UCSD-AML1 (cell line): ENCODE measurements around the gene AGXT.

Experiments
- DNase-seq: peaks from one replicate; lab custom pipeline; 2025; ENCODE audit not compliant: unreplicated experiment; lab: John Stamatoyannopoulos, UW

Gene AGXT

DNA sequence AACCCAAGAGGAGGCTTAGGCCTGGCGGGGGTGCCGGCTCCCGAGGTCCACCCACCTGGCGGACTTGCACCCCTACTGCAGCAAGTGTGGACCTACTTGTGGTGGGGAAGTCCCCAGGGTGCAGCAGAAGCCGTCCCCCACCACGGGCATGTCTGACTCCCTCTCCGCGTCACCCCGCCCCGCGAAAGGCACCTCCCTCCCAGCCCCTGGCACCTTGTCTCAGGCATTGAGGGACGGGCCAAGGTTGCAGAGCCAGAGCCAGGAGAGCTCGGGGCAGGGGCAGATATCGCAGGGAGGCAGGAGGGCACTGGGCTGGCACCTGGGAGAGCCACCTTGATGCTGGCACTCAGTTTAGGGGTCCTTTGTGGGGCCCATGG is 56.6 kb downstream of the AGXT start:
- no peak for DNase-seq

DNA sequence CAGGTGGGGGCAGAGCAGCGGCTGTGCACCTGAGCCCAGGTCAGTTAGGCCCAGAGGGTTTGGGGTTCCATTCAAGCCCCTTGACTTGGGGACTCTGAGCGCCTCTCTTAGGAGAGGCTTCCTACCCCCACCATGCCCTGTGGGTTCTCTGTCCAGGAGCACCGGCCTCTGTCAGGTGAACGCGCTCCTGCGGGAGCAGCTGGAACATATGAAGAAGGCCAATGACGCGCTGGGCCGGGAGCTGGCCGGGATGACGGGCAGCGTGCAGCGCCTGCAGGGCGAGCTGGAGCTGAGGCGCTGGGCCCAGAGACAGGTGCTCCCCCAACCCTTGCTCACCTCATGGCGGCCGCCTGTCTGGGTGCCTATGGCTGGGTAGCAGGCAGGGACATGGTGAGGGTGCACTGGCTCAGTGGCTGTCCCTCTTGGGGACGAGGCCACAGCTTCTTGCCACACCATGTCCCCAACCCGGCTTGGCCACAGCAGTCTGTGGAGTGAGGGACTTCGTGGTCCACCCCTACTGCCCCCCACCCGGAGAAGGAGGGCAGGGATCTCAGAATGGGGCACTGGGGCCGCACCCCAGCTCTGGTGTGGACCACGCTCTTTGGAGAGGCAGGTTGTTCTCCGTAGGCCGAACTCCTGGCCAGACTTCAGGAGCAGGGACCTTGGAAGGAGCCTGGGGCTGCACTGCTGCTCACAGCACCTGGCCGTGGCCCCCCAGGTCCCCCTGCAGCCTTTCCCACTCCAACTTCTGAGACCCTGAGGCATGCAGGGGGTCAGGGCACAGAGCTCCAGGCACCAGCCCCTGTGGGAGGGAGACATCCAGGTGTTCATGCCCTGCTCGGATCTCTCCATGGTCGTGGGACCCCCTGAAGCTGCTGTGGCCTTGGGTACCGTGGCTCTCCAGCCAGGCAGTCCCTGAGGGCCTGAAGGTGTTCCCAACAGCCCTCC is 57.2 kb downstream of the AGXT start:
- no peak for DNase-seq

DNA sequence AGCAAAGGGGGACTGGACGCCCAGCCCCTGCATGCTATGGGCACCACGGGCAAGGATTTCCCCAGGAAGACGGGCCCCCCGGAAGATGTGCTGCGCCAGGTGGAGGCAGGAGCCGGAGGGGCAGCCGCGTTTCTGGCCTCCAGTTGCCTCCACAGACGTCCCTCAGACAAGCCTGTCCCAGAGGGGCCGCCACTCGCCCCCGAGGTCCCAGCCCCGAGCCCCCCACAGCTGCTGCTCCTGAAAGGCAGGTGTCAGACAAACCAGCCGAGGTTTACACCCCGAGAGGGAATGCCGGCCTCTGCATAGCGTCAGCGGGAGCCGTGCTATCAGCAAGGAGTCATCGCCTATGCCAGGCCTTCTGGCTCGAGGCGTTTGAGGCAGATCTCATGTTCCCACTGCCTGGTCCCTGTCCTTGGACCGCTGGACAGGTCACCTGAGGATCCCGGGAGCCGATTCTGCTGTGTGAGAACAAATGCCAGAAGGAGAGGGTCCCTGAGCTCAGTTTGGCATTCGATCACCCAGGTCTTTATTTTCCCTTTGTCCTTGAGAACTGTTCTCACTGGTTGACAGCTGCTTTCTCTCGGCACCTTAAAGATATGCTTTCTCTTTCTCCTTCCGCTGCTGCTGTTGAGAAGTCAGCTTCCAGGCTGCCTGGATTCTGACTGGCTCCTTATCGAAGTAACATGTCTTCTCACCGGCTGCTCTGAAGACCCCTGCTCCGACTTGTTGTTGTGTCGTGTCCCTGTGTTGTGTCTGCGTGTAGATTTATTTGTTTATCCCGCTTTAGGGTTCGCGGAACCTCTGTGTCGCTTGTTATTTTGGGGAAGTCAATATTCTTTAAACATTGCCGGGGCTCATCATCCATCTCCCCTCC is 58.1 kb downstream of the AGXT start:
- no peak for DNase-seq

DNA sequence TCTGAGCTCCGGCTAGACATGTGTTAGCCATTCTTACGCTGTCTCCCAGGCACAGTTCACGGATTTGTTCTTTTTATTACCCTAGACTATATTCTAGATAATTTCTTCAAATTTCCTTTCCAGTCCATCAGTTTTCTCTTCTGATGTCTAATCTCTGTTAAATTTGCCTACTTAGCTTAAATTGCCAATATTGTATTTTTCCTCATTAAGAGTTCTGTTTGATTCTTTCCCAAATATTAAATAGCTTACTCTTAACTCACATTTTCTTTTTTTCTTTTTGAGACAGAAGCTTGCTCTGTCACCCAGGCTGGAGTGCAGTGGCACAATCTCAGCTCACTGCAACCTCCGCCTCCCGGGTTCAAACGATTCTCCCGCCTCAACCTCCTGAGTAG is 58.8 kb downstream of the AGXT start:
- no peak for DNase-seq

DNA sequence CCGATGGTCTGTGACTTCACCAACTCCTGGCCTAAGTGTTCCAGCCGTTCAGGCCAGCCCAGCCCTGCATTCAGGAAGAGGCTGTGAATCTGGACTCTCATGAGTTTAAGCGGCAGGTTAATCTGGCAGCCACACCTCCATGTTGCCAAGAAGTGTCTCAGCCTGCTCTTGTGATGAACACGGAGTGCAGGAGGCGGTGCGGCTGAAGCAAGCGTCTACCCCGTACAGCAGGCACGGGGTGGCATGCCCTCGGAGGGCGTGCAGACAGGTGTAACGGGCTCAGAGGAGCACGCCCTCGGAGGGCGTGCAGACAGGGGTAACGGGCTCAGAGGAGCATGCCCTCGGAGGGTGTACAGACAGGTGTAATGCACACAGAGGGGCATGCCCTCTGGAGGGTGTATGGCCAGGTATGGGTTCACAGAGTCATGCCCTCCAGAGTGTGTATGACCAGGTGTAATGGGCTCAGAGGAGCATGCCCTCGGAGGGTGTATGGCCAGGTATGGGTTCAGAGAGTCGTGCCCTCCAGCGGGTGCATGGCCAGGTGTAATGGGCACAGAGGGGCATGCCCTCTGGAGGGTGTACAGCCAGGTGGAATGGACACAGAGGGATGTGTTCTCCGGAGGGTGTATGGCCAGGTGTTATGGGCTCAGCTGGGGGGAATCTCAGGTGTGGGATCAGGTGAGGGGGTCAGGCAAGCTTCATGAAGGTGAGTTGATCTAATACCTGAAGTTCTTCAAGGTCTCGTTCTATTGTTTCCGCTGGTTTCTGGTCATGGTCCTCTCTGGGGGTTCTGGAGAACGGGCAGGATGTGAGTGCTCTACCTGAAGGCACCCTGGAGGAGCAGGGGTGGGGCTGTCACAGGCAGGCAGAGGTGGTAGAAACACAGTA is 60.1 kb downstream of the AGXT start:
- DNase-seq: no peak

DNA sequence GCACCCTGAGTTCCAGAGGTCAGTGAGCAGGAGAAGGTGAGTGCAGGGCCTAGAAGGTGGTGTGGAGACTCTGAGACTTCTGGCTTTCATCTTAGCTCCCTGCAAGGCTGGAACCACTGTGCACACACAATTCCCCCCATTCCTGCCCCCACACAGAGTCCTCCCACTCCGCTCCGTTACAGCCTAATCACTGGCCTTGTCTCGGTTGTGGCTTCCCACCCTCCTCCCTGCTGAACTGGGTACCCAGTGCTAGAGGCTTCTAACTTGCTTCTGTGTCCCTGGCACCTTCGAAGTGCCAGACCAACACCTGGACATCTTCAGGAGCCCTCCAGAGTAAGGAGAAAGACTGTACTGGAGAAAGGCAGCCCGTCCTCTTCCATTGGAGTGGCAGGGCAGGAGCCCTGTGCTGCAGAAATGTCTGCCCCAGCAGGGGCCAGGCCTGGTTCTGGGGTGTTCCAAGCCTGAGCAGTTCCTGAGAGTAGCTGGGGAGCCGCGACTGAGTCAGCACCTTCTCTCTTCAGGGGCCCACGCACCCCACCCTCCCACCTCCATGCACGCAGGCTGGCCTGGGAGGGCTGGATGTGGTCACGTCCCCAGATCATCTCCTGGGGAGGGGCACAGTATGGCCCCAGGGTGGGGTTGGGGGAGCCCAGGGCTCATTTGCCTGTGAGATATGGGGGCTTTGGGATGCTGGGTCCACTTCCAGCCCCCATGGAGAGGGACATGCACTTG is 60.9 kb downstream of the AGXT start:
- no peak for DNase-seq
